ENCODE data around the gene TNFSF8.

DNA sequence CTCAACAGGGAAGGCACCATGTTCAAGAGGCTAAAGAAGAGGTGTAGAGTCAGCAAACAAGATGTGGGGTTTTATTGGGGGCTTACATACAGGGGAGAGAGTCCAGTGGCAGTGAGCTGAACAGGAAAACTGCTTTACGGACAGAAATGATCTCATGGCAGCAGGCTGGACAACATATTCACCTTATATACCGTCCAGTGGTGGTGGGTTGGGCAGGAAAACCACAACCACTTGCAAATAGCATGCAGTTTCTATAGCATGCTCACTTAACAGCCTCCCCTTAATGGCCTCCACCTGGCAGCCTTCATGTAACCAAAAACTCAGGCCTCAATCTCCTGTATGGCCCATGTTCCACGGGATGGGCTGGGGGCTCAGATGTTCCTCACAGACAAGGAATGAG lies 5.4 kb downstream of the TNFSF8 start:
- no peak for TF ChIP-seq EP300 (IDR thresholded peaks at IDR 0.05)
- TF ChIP-seq, protein P1, sequence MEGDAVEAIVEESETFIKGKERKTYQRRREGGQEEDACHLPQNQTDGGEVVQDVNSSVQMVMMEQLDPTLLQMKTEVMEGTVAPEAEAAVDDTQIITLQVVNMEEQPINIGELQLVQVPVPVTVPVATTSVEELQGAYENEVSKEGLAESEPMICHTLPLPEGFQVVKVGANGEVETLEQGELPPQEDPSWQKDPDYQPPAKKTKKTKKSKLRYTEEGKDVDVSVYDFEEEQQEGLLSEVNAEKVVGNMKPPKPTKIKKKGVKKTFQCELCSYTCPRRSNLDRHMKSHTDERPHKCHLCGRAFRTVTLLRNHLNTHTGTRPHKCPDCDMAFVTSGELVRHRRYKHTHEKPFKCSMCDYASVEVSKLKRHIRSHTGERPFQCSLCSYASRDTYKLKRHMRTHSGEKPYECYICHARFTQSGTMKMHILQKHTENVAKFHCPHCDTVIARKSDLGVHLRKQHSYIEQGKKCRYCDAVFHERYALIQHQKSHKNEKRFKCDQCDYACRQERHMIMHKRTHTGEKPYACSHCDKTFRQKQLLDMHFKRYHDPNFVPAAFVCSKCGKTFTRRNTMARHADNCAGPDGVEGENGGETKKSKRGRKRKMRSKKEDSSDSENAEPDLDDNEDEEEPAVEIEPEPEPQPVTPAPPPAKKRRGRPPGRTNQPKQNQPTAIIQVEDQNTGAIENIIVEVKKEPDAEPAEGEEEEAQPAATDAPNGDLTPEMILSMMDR (IDR thresholded peaks at IDR 0.05) = no peak
- no peak for TF ChIP-seq POLR2A (IDR thresholded peaks at IDR 0.05)
- TF ChIP-seq POLR2AphosphoS5 (IDR thresholded peaks at IDR 0.05) = no peak

Measured in upper lobe of left lung (tissue), 4 donors.